Cardiac fibroblast (primary cell): Measurements from ENCODE around the gene NCAM1.

ENCODE experiments used
- DNase-seq, 2 donors: peaks; one replicate each; pipeline versions ENCODE4 v3.0.0 to v3.0.0-alpha.2; 2010; ENCODE audit warnings: low read depth in 2 of 2
- H3K4me3 ChIP-seq, 2 donors: replicated peaks in 1 of 2; 1 replicate in 1 of 2; 2 replicates in 1 of 2; pipeline ENCODE4 v1.5.1; 2011; ENCODE audit warnings: low read depth in 2 of 2, low read length in 2 of 2, mild to moderate bottlenecking in 2 of 2, moderate library complexity in 1 of 2
- TF ChIP-seq, protein P1 (sequence below): IDR thresholded peaks from one replicate; pipeline ENCODE4 v1.5.1; 2011; ENCODE audit warnings: low read depth, mild to moderate bottlenecking, low read length, inconsistent platforms

Gene NCAM1

DNA sequence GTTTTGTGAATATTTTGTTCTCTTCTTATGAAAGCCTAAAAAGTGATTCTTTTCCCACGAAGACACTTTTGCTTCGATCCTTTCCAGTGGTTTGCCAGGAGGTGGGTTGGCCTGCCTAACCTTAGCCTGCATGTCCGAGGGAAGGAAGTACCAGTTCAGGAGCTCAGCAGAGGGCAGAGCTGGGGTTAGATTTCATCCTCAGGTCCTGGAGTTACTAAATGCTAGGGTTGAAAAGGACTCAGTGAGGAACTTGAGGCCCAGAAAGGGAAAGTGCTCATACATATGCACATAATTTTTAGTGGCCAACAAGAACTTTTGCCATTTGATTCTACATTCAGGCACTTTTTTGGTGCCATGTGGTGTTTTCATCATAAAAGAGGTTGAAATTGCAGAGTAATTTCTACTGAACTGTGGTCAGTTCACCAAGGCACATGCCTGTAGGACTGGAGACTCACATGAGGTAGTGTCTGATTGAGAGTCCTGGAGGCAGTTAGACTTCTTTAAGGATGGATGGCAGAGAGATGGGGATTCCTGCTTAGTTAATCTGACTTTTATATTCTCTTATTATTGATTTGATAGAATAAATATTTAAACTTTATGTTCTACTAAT, 36.7 kb downstream of the NCAM1 start:
- no peak overlapping the region for H3K4me3 ChIP-seq
- no peak for DNase-seq
- TF ChIP-seq, protein P1, sequence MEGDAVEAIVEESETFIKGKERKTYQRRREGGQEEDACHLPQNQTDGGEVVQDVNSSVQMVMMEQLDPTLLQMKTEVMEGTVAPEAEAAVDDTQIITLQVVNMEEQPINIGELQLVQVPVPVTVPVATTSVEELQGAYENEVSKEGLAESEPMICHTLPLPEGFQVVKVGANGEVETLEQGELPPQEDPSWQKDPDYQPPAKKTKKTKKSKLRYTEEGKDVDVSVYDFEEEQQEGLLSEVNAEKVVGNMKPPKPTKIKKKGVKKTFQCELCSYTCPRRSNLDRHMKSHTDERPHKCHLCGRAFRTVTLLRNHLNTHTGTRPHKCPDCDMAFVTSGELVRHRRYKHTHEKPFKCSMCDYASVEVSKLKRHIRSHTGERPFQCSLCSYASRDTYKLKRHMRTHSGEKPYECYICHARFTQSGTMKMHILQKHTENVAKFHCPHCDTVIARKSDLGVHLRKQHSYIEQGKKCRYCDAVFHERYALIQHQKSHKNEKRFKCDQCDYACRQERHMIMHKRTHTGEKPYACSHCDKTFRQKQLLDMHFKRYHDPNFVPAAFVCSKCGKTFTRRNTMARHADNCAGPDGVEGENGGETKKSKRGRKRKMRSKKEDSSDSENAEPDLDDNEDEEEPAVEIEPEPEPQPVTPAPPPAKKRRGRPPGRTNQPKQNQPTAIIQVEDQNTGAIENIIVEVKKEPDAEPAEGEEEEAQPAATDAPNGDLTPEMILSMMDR: no peak

GRCh38 chr11:112999520-112999919, 38.3 kb downstream of the NCAM1 start:
- no peak for DNase-seq
- H3K4me3 ChIP-seq: no peak overlapping the region
- TF ChIP-seq, protein P1: no peak

GRCh38 chr11:113001709-113002108, 40.5 kb downstream of the NCAM1 start:
- no peak overlapping the region for H3K4me3 ChIP-seq
- TF ChIP-seq, protein P1: no peak
- DNase-seq: no peak

- TF ChIP-seq, protein P1: no peak
These were observed 45.8 kb downstream of the NCAM1 start for GRCh38 chr11:113006896-113007445.

GRCh38 chr11:113014262-113015097, 53.3 kb downstream of the NCAM1 start:
- DNase-seq: peak in 1 of 2 donors; percentile 26
- TF ChIP-seq, protein P1: no peak
- H3K4me3 ChIP-seq: no peak overlapping the region

More at GRCh38 chr11:113006896-113007445, 45.8 kb downstream of the NCAM1 start:
- DNase-seq: peak in 1 of 2 donors; percentile 1
- no peak overlapping the region for H3K4me3 ChIP-seq

DNA sequence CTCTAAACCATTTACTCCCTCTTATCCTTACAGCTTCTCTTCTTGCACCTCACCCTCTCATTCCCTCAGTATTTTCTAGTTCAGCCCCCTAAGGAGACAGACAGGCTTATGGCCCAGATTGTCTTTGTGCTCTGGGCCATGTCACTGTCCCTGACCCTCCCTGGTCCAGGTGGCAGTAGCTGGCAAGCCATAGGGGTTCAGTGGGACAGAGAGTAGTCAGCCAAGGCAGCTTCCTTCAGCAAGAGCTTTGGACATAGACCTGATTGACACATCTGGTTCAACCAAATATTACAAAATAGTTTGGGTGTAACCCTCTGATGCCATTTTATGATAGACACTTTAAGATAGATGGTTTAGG, 53.9 kb downstream of the NCAM1 start:
- no peak for DNase-seq
- H3K4me3 ChIP-seq: no peak overlapping the region
- TF ChIP-seq, protein P1: no peak
